PC-3 (cell line): ENCODE data around the gene SCGN.

Experiments
- CTCF ChIP-seq: fragments of 300-600 bp; sonication (generic); conservative IDR thresholded peaks from 2 replicates; pipeline ENCODE4 v1.5.1; 2017; ENCODE audit warnings: antibody characterized with exemption, low read depth, mild to moderate bottlenecking, low read length
- EZH2phosphoT487 ChIP-seq: fragments of 300-600 bp; sonication (generic); IDR thresholded peaks from 2 replicates; pipeline ENCODE4 v1.6.1; 2018; ENCODE audit warnings: mild to moderate bottlenecking, antibody characterized with exemption, low read length, borderline replicate concordance

GRCh38 chr6:25732468-25733198 is 80.6 kb downstream of the SCGN start:
- TF ChIP-seq EZH2phosphoT487 (no peak), CTCF (no peak)
